Ovary (tissue), 9 donors: ENCODE data around the gene EGFLAM. TPM values are rescaled to one million over a fixed set of nuclear protein-coding genes. Genes with fewer than 3 reads are reported as not detected.

ENCODE experiments used
- DNase-seq, 5 donors: peaks; one replicate each; pipeline ENCODE4 v3.0.0-alpha.2; 2019 to 2020
- H3K27ac ChIP-seq, 2 donors: fragments of 200-600 bp; one replicate each; pipeline versions ENCODE4 v1.5.1 to v1.8.0; 2019 to 2022
- H3K27me3 ChIP-seq: fragments of 200-600 bp; one replicate; pipeline ENCODE4 v1.8.0; 2022
- H3K36me3 ChIP-seq: fragments of 200-600 bp; sonication (generic); one replicate; pipeline ENCODE4 v1.5.1; 2019
- H3K4me1 ChIP-seq: one replicate; pipeline ENCODE4 v1.8.1; 2013; ENCODE audit warnings: mild to moderate bottlenecking, moderate library complexity; ENCODE audit not compliant: insufficient read depth
- H3K4me3 ChIP-seq: fragments of 200-600 bp; sonication (generic); one replicate; pipeline ENCODE4 v1.5.1; 2017
- H3K9me3 ChIP-seq, 2 donors: fragments of 200-600 bp in 1 of 2; sonication (generic) in 1 of 2; one replicate each; pipeline versions ENCODE4 v1.5.1 to v1.8.1; 2013 to 2019; ENCODE audit warnings: mild to moderate bottlenecking in 1 of 2, moderate library complexity in 1 of 2
- EP300 ChIP-seq: sonication (generic); formaldehyde crosslinking; IDR thresholded peaks from one replicate; pipeline ENCODE4 v1.6.1; 2017; ENCODE audit warnings: antibody characterized with exemption
- POLR2A ChIP-seq: fragments of 450-650 bp; IDR thresholded peaks from one replicate; pipeline ENCODE4 v1.6.1; 2017; ENCODE audit warnings: antibody characterized with exemption, mild to moderate bottlenecking, moderate library complexity
- WGBS, 3 donors: extraction: QIAGEN DNeasy Blood & Tissue Kit in 1 of 3; methylation state at CpG; one replicate each; pipeline versions ENCODE4 v1.1.5 to v1.1.7; 2013 to 2017; 5-methylcytosine and 5-hydroxymethylcytosine counted together
- intact Hi-C, 4 donors: fragments of 100-400 bp; cut with DNase I; formaldehyde crosslinking; loops; one replicate each; pipeline versions ENCODE4 v1.11.0 to v1.15.1; 2022 to 2023
- polyA plus RNA-seq, 2 donors: library from polyadenylated mRNA; stranded (reverse); fragments of 200-250 nt in 1 of 2; fragments of 350-450 nt in 1 of 2; fragmentation: Illumina TruSeq in 1 of 2; extraction: RNeasy Lipid Tissue Mini Kit (QIAGEN cat#74804) in 1 of 2; gene quantifications; one replicate each; pipeline ENCODE4 v1.2.3, GENCODE V29; 2013 to 2014
- total RNA-seq, 7 donors: library from RNA; depleted of rRNA in 2 of 7; stranded (reverse); fragments of >200 nt in 2 of 7; fragmentation: NEBNext Ultra II Directional in 3 of 7; extraction: Animal tissue kit (Norgen Biotek cat#: 25700) in 3 of 7; gene quantifications; one replicate each; pipeline versions ENCODE4 v1.1.0 to v1.2.4, GENCODE V29; 2016 to 2023
- TF ChIP-seq, protein P1 (sequence below), 3 donors: fragments of 450-650 bp in 2 of 3; fragments of 200-600 bp in 1 of 3; IDR thresholded peaks; one replicate each; pipeline versions ENCODE4 v1.5.1 to v1.8.0; 2016 to 2022; ENCODE audit warnings: antibody characterized with exemption in 3 of 3, mild to moderate bottlenecking in 1 of 3
- donor health status: DM: no; HTN: no; CAD: no; lungs with moderate emphysema.
- donor health status: DM: no; HTN: no; CAD: no.
- donor health status: Bipolar disorder and iron deficiency.
- donor health status: DM: yes; HTN: yes; CAD: no.
- donor health status: DM: no; HTN: no; CAD: no.
- donor health status: DM: yes; HTN: yes; CAD: no.

The EGFLAM gene
- total and polyA plus RNA-seq, 9 donors = 6.1 to 37.8 (median 17.1) TPM

- Histone ChIP-seq H3K4me1 (no peaks in the 10 kb centered on the region), H3K36me3 (no peaks in the 10 kb centered on the region), H3K27ac (no peak overlapping the region), H3K9me3 (no peaks in the 10 kb centered on the region), H3K4me3 (no peak overlapping the region), H3K27me3 (no peaks in the 10 kb centered on the region)
- intact Hi-C loops = no loop called here
- WGBS, 3 donors = 86 to 88% (median 87%) methylated on average over 4 of the region's 4 CpGs
- TF ChIP-seq, protein P1, sequence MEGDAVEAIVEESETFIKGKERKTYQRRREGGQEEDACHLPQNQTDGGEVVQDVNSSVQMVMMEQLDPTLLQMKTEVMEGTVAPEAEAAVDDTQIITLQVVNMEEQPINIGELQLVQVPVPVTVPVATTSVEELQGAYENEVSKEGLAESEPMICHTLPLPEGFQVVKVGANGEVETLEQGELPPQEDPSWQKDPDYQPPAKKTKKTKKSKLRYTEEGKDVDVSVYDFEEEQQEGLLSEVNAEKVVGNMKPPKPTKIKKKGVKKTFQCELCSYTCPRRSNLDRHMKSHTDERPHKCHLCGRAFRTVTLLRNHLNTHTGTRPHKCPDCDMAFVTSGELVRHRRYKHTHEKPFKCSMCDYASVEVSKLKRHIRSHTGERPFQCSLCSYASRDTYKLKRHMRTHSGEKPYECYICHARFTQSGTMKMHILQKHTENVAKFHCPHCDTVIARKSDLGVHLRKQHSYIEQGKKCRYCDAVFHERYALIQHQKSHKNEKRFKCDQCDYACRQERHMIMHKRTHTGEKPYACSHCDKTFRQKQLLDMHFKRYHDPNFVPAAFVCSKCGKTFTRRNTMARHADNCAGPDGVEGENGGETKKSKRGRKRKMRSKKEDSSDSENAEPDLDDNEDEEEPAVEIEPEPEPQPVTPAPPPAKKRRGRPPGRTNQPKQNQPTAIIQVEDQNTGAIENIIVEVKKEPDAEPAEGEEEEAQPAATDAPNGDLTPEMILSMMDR (IDR thresholded peaks at IDR 0.05) = no peak
- TF ChIP-seq EP300 = no peak
- no peak for TF ChIP-seq POLR2A
- no peak for DNase-seq
Observed at GRCh38 chr5:38286002-38286401, 27.6 kb downstream of the EGFLAM start.

GRCh38 chr5:38287124-38287523, 28.8 kb downstream of the EGFLAM start:
- H3K27me3 ChIP-seq = no peaks in the 10 kb centered on the region
- no peak overlapping the region for H3K4me3 ChIP-seq
- no peak overlapping the region for H3K27ac ChIP-seq
- H3K36me3 ChIP-seq = no peaks in the 10 kb centered on the region
- no peaks in the 10 kb centered on the region for H3K4me1 ChIP-seq
- TF ChIP-seq EP300 (no peak), POLR2A (no peak)
- TF ChIP-seq, protein P1 (IDR thresholded peaks at IDR 0.05) = no peak
- intact Hi-C loops = no loop called here
- no peak for DNase-seq
- no peaks in the 10 kb centered on the region for H3K9me3 ChIP-seq
- WGBS, 3 donors = 92 to 96% (median 95%) methylated on average over 2 of the region's 2 CpGs

GRCh38 chr5:38289457-38289856, 31.1 kb downstream of the EGFLAM start:
- H3K4me3 ChIP-seq = no peak overlapping the region
- no peaks in the 10 kb centered on the region for H3K27me3 ChIP-seq
- DNase-seq = no peak
- H3K27ac ChIP-seq = no peak overlapping the region
- H3K9me3 ChIP-seq = no peaks in the 10 kb centered on the region
- TF ChIP-seq, protein P1 (IDR thresholded peaks at IDR 0.05) = no peak
- TF ChIP-seq EP300 (no peak), POLR2A (no peak)
- H3K4me1 ChIP-seq = no peaks in the 10 kb centered on the region
- intact Hi-C loops = no loop called here
- 94 to 96% (median 94%) methylated on average over 4 of the region's 4 CpGs for WGBS, 3 donors
- no peaks in the 10 kb centered on the region for H3K36me3 ChIP-seq

GRCh38 chr5:38290028-38290653, 31.8 kb downstream of the EGFLAM start:
- Histone ChIP-seq H3K36me3 (no peaks in the 10 kb centered on the region), H3K27me3 (no peaks in the 10 kb centered on the region), H3K9me3 (no peaks in the 10 kb centered on the region), H3K4me1 (no peaks in the 10 kb centered on the region), H3K4me3 (no peak overlapping the region), H3K27ac (no peak overlapping the region)
- TF ChIP-seq EP300 = no peak
- TF ChIP-seq POLR2A = no peak
- TF ChIP-seq, protein P1 (IDR thresholded peaks at IDR 0.05) = no peak
- 56 to 67% (median 62%) methylated on average over 8 of the region's 8 CpGs for WGBS, 3 donors
- DNase-seq = no peak
- intact Hi-C loops = no loop called here
